Activated naive CD4-positive, alpha-beta T cell treated with anti-CD3 and anti-CD28 coated beads, Interleukin-2, amount 50 U/mL, for 24 hours (primary cell): ENCODE results near the gene MOGAT3.
A peak's percentile ranks its signal among the peaks of the same experiment; 100 is the strongest.

ENCODE experiments used
- H3K27ac Mint-ChIP-seq: one replicate; pipeline ENCODE4 v1.8.0; 2021; ENCODE audit warnings: mild to moderate bottlenecking, mixed read lengths
- H3K27me3 Mint-ChIP-seq: one replicate; pipeline ENCODE4 v1.8.0; 2021; ENCODE audit warnings: mixed read lengths
- H3K36me3 Mint-ChIP-seq: one replicate; pipeline ENCODE4 v1.8.0; 2021; ENCODE audit warnings: mixed read lengths
- H3K4me1 Mint-ChIP-seq: one replicate; pipeline ENCODE4 v1.8.0; 2021; ENCODE audit warnings: mixed read lengths
- H3K4me3 Mint-ChIP-seq: one replicate; pipeline ENCODE4 v1.8.0; 2021; ENCODE audit warnings: mild to moderate bottlenecking, mixed read lengths
- H3K9me3 Mint-ChIP-seq: one replicate; pipeline ENCODE4 v1.8.0; 2021; ENCODE audit warnings: mixed read lengths

Gene MOGAT3

GRCh38 chr7:101200862-101201599 lies at the start of gene MOGAT3:
Gene MOGAT3, minus strand, starts transcription at chr7:101201036. Its CDS starts 182 bp downstream, at chr7:101200854.
- Mint-ChIP-seq H3K27me3 (peaks cover 16% of the 10 kb centered on the region), H3K36me3 (peaks cover 1% of the 10 kb centered on the region), H3K4me3 (no peak within 1 kb of the TSS), H3K4me1 (peaks cover 17% of the 10 kb centered on the region), H3K27ac (no peak within 1 kb of the TSS), H3K9me3 (no peaks in the 10 kb centered on the region)

GRCh38 chr7:101250324-101250723 lies 49.5 kb upstream of the MOGAT3 start:
- H3K4me3 Mint-ChIP-seq: peak overlapping the region; percentile 100
- H3K27ac Mint-ChIP-seq: no peak overlapping the region
- peaks cover 36% of the 10 kb centered on the region for H3K4me1 Mint-ChIP-seq
- H3K36me3 Mint-ChIP-seq: peaks cover 11% of the 10 kb centered on the region
- peaks cover 2% of the 10 kb centered on the region for H3K27me3 Mint-ChIP-seq
- H3K9me3 Mint-ChIP-seq: no peaks in the 10 kb centered on the region

GRCh38 chr7:101248276-101248675 lies 47.4 kb upstream of the MOGAT3 start:
- peak overlapping the region; percentile 33 for H3K4me3 Mint-ChIP-seq
- H3K36me3 Mint-ChIP-seq: peaks cover 11% of the 10 kb centered on the region
- H3K4me1 Mint-ChIP-seq: peaks cover 47% of the 10 kb centered on the region
- no peaks in the 10 kb centered on the region for H3K27me3 Mint-ChIP-seq
- no peaks in the 10 kb centered on the region for H3K9me3 Mint-ChIP-seq
- H3K27ac Mint-ChIP-seq: peak overlapping the region; percentile 84

- H3K4me1 Mint-ChIP-seq: peaks cover 36% of the 10 kb centered on the region
- no peaks in the 10 kb centered on the region for H3K27me3 Mint-ChIP-seq
- H3K36me3 Mint-ChIP-seq: peaks cover 5% of the 10 kb centered on the region
- no peaks in the 10 kb centered on the region for H3K9me3 Mint-ChIP-seq
- peak overlapping the region; percentile 96 for H3K4me3 Mint-ChIP-seq
- H3K27ac Mint-ChIP-seq: peak overlapping the region; percentile 90
These were observed 44.4 kb upstream of the MOGAT3 start for GRCh38 chr7:101245147-101245668.

- Mint-ChIP-seq H3K36me3 (peaks cover 2% of the 10 kb centered on the region), H3K9me3 (no peaks in the 10 kb centered on the region), H3K4me3 (peak within 1 kb of the TSS; percentile 96), H3K27me3 (no peaks in the 10 kb centered on the region), H3K27ac (peak within 1 kb of the TSS; percentile 90), H3K4me1 (peaks cover 32% of the 10 kb centered on the region)
These were observed 43.7 kb upstream of the MOGAT3 start, which contains the start of gene FIS1 for GRCh38 chr7:101244375-101245146. Gene FIS1, minus strand, starts transcription at chr7:101245081. Its CDS starts 77 bp downstream, at chr7:101245004.

GRCh38 chr7:101243646-101244374 lies 43.0 kb upstream of the MOGAT3 start:
- H3K9me3 Mint-ChIP-seq: no peaks in the 10 kb centered on the region
- H3K27ac Mint-ChIP-seq: peak overlapping the region; percentile 90
- H3K27me3 Mint-ChIP-seq: no peaks in the 10 kb centered on the region
- H3K4me1 Mint-ChIP-seq: peaks cover 32% of the 10 kb centered on the region
- H3K36me3 Mint-ChIP-seq: peaks cover 2% of the 10 kb centered on the region
- H3K4me3 Mint-ChIP-seq: peak overlapping the region; percentile 96

- H3K4me1 Mint-ChIP-seq: peaks cover 22% of the 10 kb centered on the region
- no peaks in the 10 kb centered on the region for H3K36me3 Mint-ChIP-seq
- no peaks in the 10 kb centered on the region for H3K9me3 Mint-ChIP-seq
- H3K4me3 Mint-ChIP-seq: no peak overlapping the region
- H3K27ac Mint-ChIP-seq: no peak overlapping the region
- H3K27me3 Mint-ChIP-seq: no peaks in the 10 kb centered on the region
These were observed 40.9 kb upstream of the MOGAT3 start for GRCh38 chr7:101241443-101242349.

- Mint-ChIP-seq H3K4me3 (no peak overlapping the region), H3K4me1 (peaks cover 22% of the 10 kb centered on the region), H3K9me3 (no peaks in the 10 kb centered on the region), H3K36me3 (no peaks in the 10 kb centered on the region), H3K27me3 (no peaks in the 10 kb centered on the region), H3K27ac (no peak overlapping the region)
These were observed 40.2 kb upstream of the MOGAT3 start for GRCh38 chr7:101241015-101241363.

GRCh38 chr7:101240226-101241014 lies 39.6 kb upstream of the MOGAT3 start:
- Mint-ChIP-seq H3K4me3 (no peak overlapping the region), H3K27me3 (no peaks in the 10 kb centered on the region), H3K9me3 (no peaks in the 10 kb centered on the region), H3K36me3 (no peaks in the 10 kb centered on the region), H3K27ac (no peak overlapping the region), H3K4me1 (peaks cover 17% of the 10 kb centered on the region)

GRCh38 chr7:101239951-101240220 lies 39.0 kb upstream of the MOGAT3 start:
- Mint-ChIP-seq H3K27me3 (no peaks in the 10 kb centered on the region), H3K36me3 (no peaks in the 10 kb centered on the region), H3K4me1 (peaks cover 12% of the 10 kb centered on the region), H3K9me3 (no peaks in the 10 kb centered on the region), H3K4me3 (no peak overlapping the region), H3K27ac (no peak overlapping the region)

GRCh38 chr7:101239191-101239950 lies 38.5 kb upstream of the MOGAT3 start:
- no peak overlapping the region for H3K27ac Mint-ChIP-seq
- H3K9me3 Mint-ChIP-seq: no peaks in the 10 kb centered on the region
- H3K27me3 Mint-ChIP-seq: no peaks in the 10 kb centered on the region
- peaks cover 12% of the 10 kb centered on the region for H3K4me1 Mint-ChIP-seq
- H3K4me3 Mint-ChIP-seq: no peak overlapping the region
- no peaks in the 10 kb centered on the region for H3K36me3 Mint-ChIP-seq

- Mint-ChIP-seq H3K4me3 (no peak overlapping the region), H3K9me3 (no peaks in the 10 kb centered on the region), H3K27ac (no peak overlapping the region), H3K4me1 (peaks cover 7% of the 10 kb centered on the region), H3K36me3 (no peaks in the 10 kb centered on the region), H3K27me3 (no peaks in the 10 kb centered on the region)
These were observed 37.7 kb upstream of the MOGAT3 start for GRCh38 chr7:101238226-101239182.
